ENCODE data around the gene NIPSNAP2.
"Not testable (repeated sequence)": the region's sequence is repeated elsewhere in the genome, so short reads cannot be mapped to it uniquely, and the experiment has no call there.

The NIPSNAP2 gene

DNA sequence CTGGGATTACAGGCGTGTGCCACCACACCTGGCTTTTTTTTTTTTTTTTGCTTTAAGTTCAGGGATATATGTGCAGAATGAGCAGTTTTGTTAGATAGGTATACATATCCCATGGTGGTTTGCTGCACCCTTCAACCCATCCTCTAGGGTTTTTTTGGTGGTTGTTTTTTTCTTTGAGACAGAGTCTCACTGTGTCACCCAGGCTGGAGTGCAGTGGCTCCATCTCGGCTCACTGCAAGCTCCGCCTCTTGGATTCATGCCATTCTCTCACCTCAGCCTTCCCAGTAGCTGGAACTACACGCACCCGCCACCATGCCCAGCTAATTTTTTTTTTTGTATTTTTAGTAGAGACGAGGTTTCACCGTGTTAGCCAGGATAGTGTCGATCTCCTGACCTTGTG lies 84.4 kb downstream of the NIPSNAP2 start:
- DNase-seq: not testable (repeated sequence)
